HFFc6 (cell line): Measurements from ENCODE around the gene ZCCHC10. TPM values are rescaled to one million over a fixed set of nuclear protein-coding genes. Genes with fewer than 3 reads are reported as not detected.

ENCODE experiments used
- DNase-seq: peaks from one replicate; pipeline ENCODE4 v3.0.0-alpha.2; 2018
- H3K27ac Mint-ChIP-seq: 2 replicates; pipeline ENCODE4 v1.8.0; 2020; ENCODE audit warnings: mild to moderate bottlenecking, mixed read lengths
- H3K27me3 Mint-ChIP-seq: 2 replicates; pipeline ENCODE4 v1.8.0; 2021; ENCODE audit warnings: mild to moderate bottlenecking, moderate library complexity, mixed read lengths; ENCODE audit not compliant: insufficient read depth
- H3K36me3 Mint-ChIP-seq: 2 replicates; pipeline ENCODE4 v1.8.0; 2021; ENCODE audit warnings: low read depth, mixed read lengths
- H3K4me1 Mint-ChIP-seq: 2 replicates; pipeline ENCODE4 v1.8.0; 2020; ENCODE audit warnings: low read depth, mixed read lengths
- H3K4me3 Mint-ChIP-seq: 2 replicates; pipeline ENCODE4 v1.8.0; 2020; ENCODE audit warnings: mild to moderate bottlenecking, moderate library complexity, mixed read lengths
- H3K9me3 Mint-ChIP-seq: 2 replicates; pipeline ENCODE4 v1.8.0; 2020; ENCODE audit warnings: mild to moderate bottlenecking, mixed read lengths
- CTCF ChIP-seq: fragments of 200-600 bp; sonication (generic); IDR thresholded peaks from 2 replicates; pipeline ENCODE4 v1.5.0; 2021; ENCODE audit warnings: antibody characterized with exemption, mild to moderate bottlenecking
- total RNA-seq, 6 experiments: library from RNA; stranded (reverse); fragmentation: NEBNext Ultra II Directional; extraction: Animal tissue kit (Norgen Biotek cat#: 25700); gene quantifications; 2 replicates in 1 of 6; 3 replicates in 5 of 6; pipeline ENCODE4 v1.2.3, GENCODE V29; 2021

Gene ZCCHC10
- total RNA-seq, 6 experiments from 2014 or later, result 11.0 to 19.8 (median 17.4) TPM

- H3K9me3 Mint-ChIP-seq, result no peaks in the 10 kb centered on the region
- peaks cover 23% of the 10 kb centered on the region for H3K36me3 Mint-ChIP-seq
- no peak for DNase-seq
- H3K27ac Mint-ChIP-seq, result no peak overlapping the region
- no peaks in the 10 kb centered on the region for H3K27me3 Mint-ChIP-seq
- H3K4me3 Mint-ChIP-seq, result no peak overlapping the region
- peaks cover 26% of the 10 kb centered on the region for H3K4me1 Mint-ChIP-seq
- TF ChIP-seq CTCF, result no peak
Measured at GRCh38 chr5:133063965-133064364, 37.6 kb upstream of the ZCCHC10 start.

GRCh38 chr5:133062276-133062675 lies 35.9 kb upstream of the ZCCHC10 start:
- Mint-ChIP-seq H3K4me3 (no peak overlapping the region), H3K9me3 (no peaks in the 10 kb centered on the region), H3K27me3 (no peaks in the 10 kb centered on the region), H3K27ac (peak overlapping the region; percentile 22; the same call in 1 of the 2 replicates), H3K4me1 (peaks cover 35% of the 10 kb centered on the region), H3K36me3 (peaks cover 7% of the 10 kb centered on the region)
- TF ChIP-seq CTCF, result no peak
- DNase-seq, result no peak

- H3K4me1 Mint-ChIP-seq, result peaks cover 60% of the 10 kb centered on the region
- no peak overlapping the region for H3K4me3 Mint-ChIP-seq
- TF ChIP-seq CTCF, result no peak
- peaks cover 5% of the 10 kb centered on the region for H3K36me3 Mint-ChIP-seq
- no peaks in the 10 kb centered on the region for H3K9me3 Mint-ChIP-seq
- DNase-seq, result no peak
- H3K27ac Mint-ChIP-seq, result no peak overlapping the region
- H3K27me3 Mint-ChIP-seq, result no peaks in the 10 kb centered on the region
Measured at GRCh38 chr5:133059621-133060020, 33.3 kb upstream of the ZCCHC10 start.

- peaks cover 14% of the 10 kb centered on the region for H3K36me3 Mint-ChIP-seq
- no peak overlapping the region for H3K4me3 Mint-ChIP-seq
- H3K9me3 Mint-ChIP-seq, result no peaks in the 10 kb centered on the region
- peaks cover 46% of the 10 kb centered on the region for H3K4me1 Mint-ChIP-seq
- no peak overlapping the region for H3K27ac Mint-ChIP-seq
- DNase-seq, result no peak
- TF ChIP-seq CTCF, result no peak
- no peaks in the 10 kb centered on the region for H3K27me3 Mint-ChIP-seq
Measured at GRCh38 chr5:133056891-133057290, 30.5 kb upstream of the ZCCHC10 start.

GRCh38 chr5:133054697-133055471 lies 28.5 kb upstream of the ZCCHC10 start:
- no peaks in the 10 kb centered on the region for H3K27me3 Mint-ChIP-seq
- TF ChIP-seq CTCF, result no peak
- no peaks in the 10 kb centered on the region; the same call in 1 of the 2 replicates for H3K9me3 Mint-ChIP-seq
- peaks cover 21% of the 10 kb centered on the region for H3K36me3 Mint-ChIP-seq
- no peak overlapping the region for H3K27ac Mint-ChIP-seq
- H3K4me1 Mint-ChIP-seq, result peaks cover 56% of the 10 kb centered on the region
- DNase-seq, result no peak
- no peak overlapping the region; the same call in none of the 2 replicates for H3K4me3 Mint-ChIP-seq
